ENCODE measurements around the gene MIEN1.
A peak's percentile ranks its signal among the peaks of the same experiment; 100 is the strongest.

The MIEN1 gene

DNA sequence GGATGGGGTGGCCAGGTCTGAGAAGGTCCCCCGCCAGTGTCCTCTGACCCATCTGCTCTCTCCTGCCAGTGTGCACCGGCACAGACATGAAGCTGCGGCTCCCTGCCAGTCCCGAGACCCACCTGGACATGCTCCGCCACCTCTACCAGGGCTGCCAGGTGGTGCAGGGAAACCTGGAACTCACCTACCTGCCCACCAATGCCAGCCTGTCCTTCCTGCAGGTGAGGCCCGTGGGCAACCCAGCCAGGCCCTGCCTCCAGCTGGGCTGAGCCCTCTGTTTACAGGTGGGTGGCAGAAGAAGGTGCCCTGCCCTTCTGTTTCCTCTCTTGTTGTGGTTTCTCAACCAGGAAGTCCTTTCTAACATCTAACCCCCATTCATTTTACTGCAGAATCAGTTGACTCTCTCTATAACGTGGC, 23.4 kb downstream of the MIEN1 start:
- Histone ChIP-seq H3K9me3 (ENCODE audit: insufficient read depth, low read depth, low read length) (no peaks in the 10 kb centered on the region), H3K9ac (ENCODE audit: low read depth, low read length) (no peak overlapping the region), H3K36me3 (ENCODE audit: insufficient read depth, low read depth, low read length) (peaks cover 83% of the 10 kb centered on the region), H3K4me3 (ENCODE audit: low read length) (no peak overlapping the region), H3K4me1 (ENCODE audit: insufficient read depth, low read length) (peaks cover 24% of the 10 kb centered on the region), H3K27ac (ENCODE audit: low read length) (peak overlapping the region; percentile 14), H3K27me3 (ENCODE audit: insufficient read depth, low read length) (no peaks in the 10 kb centered on the region)

DNA sequence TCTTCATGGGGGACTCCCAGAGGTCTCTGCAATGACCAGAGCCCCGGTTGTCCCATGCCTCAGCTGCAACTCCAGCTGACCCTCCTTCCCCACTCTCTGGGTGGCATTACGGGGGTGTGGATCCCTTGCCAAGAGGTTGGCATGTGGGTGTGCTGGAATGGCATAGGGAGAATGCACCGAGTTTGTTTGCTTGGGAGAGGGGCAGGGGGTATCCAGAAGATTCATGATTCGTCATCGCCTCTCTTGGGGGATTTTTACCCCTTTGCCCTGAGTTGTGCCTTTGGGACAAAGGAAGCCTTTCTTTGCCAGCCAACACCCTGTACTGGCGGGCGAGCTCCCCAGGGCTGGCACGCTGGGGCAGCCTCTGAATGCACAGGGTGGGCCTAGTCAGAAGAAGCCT, 23.9 kb downstream of the MIEN1 start:
- Histone ChIP-seq H3K36me3 (ENCODE audit: insufficient read depth, low read depth, low read length) (peaks cover 81% of the 10 kb centered on the region), H3K4me1 (ENCODE audit: insufficient read depth, low read length) (peaks cover 25% of the 10 kb centered on the region)

GRCh38 chr17:39705786-39706348, 24.5 kb downstream of the MIEN1 start:
- H3K4me3 ChIP-seq (ENCODE audit: low read length): 0 out of 2 replicates have a peak overlapping the region, but pooled peaks have one; percentile 8
- peaks cover 76% of the 10 kb centered on the region for H3K36me3 ChIP-seq (ENCODE audit: insufficient read depth, low read depth, low read length)
- peaks cover 25% of the 10 kb centered on the region for H3K4me1 ChIP-seq (ENCODE audit: insufficient read depth, low read length)
- H3K27me3 ChIP-seq (ENCODE audit: insufficient read depth, low read length): no peaks in the 10 kb centered on the region
- peak overlapping the region; percentile 61 for H3K9ac ChIP-seq (ENCODE audit: low read depth, low read length)
- peak overlapping the region; percentile 77 for H3K27ac ChIP-seq (ENCODE audit: low read length)
- H3K9me3 ChIP-seq (ENCODE audit: insufficient read depth, low read depth, low read length): no peaks in the 10 kb centered on the region

More for the DNA sequence above, 23.9 kb downstream of the MIEN1 start:
- Histone ChIP-seq H3K27ac (ENCODE audit: low read length) (peak overlapping the region; percentile 14), H3K9ac (ENCODE audit: low read depth, low read length) (no peak overlapping the region), H3K9me3 (ENCODE audit: insufficient read depth, low read depth, low read length) (no peaks in the 10 kb centered on the region), H3K27me3 (ENCODE audit: insufficient read depth, low read length) (no peaks in the 10 kb centered on the region), H3K4me3 (ENCODE audit: low read length) (no peak overlapping the region)

- H3K9me3 ChIP-seq (ENCODE audit: insufficient read depth, low read depth, low read length): no peaks in the 10 kb centered on the region
- H3K4me3 ChIP-seq (ENCODE audit: low read length): peak overlapping the region; percentile 14; the same call in 1 of the 2 replicates
- H3K27me3 ChIP-seq (ENCODE audit: insufficient read depth, low read length): no peaks in the 10 kb centered on the region
- H3K9ac ChIP-seq (ENCODE audit: low read depth, low read length): peak overlapping the region; percentile 61
- H3K27ac ChIP-seq (ENCODE audit: low read length): peak overlapping the region; percentile 77
- H3K36me3 ChIP-seq (ENCODE audit: insufficient read depth, low read depth, low read length): peaks cover 67% of the 10 kb centered on the region
- peaks cover 25% of the 10 kb centered on the region for H3K4me1 ChIP-seq (ENCODE audit: insufficient read depth, low read length)
Measured at GRCh38 chr17:39704821-39705551, 25.3 kb downstream of the MIEN1 start.

DNA sequence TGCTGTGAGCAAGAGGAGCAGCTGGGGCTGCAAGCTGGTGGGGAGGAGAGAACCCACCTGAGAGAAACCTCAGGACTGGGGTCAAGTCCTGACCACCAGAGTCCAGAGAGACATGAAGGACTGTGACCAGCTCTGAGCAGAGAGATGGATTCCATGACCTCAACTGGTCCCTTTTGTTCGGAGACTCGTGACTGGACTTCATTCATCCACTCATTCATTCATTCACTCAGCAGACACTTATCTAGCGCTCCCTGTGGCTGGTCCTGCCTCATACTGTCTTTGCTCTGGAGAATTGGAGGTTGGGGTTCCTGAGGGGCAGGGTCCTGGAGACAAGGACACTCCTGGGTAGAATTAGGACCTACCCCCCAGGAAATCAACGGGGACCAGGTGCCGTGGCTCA, 26.4 kb downstream of the MIEN1 start:
- H3K9ac ChIP-seq (ENCODE audit: low read depth, low read length): 0 out of 2 replicates have a peak overlapping the region, but pooled peaks have one; percentile 12
- no peaks in the 10 kb centered on the region for H3K9me3 ChIP-seq (ENCODE audit: insufficient read depth, low read depth, low read length)
- peaks cover 56% of the 10 kb centered on the region for H3K36me3 ChIP-seq (ENCODE audit: insufficient read depth, low read depth, low read length)
- H3K4me1 ChIP-seq (ENCODE audit: insufficient read depth, low read length): peaks cover 31% of the 10 kb centered on the region
- no peak overlapping the region for H3K4me3 ChIP-seq (ENCODE audit: low read length)
- H3K27ac ChIP-seq (ENCODE audit: low read length): no peak overlapping the region
- no peaks in the 10 kb centered on the region for H3K27me3 ChIP-seq (ENCODE audit: insufficient read depth, low read length)

GRCh38 chr17:39702901-39703893, 27.1 kb downstream of the MIEN1 start:
- Histone ChIP-seq H3K4me3 (ENCODE audit: low read length) (peak overlapping the region; percentile 97), H3K36me3 (ENCODE audit: insufficient read depth, low read depth, low read length) (peaks cover 49% of the 10 kb centered on the region), H3K27me3 (ENCODE audit: insufficient read depth, low read length) (no peaks in the 10 kb centered on the region), H3K9ac (ENCODE audit: low read depth, low read length) (peak overlapping the region; percentile 91; the same call in 1 of the 2 replicates), H3K9me3 (ENCODE audit: insufficient read depth, low read depth, low read length) (no peaks in the 10 kb centered on the region), H3K27ac (ENCODE audit: low read length) (no peak overlapping the region), H3K4me1 (ENCODE audit: insufficient read depth, low read length) (peaks cover 34% of the 10 kb centered on the region)

- Histone ChIP-seq H3K27ac (ENCODE audit: low read length) (no peak overlapping the region), H3K4me1 (ENCODE audit: insufficient read depth, low read length) (peaks cover 36% of the 10 kb centered on the region), H3K4me3 (ENCODE audit: low read length) (peak overlapping the region; percentile 97), H3K9ac (ENCODE audit: low read depth, low read length) (peak overlapping the region; percentile 91; the same call in 1 of the 2 replicates), H3K36me3 (ENCODE audit: insufficient read depth, low read depth, low read length) (peaks cover 36% of the 10 kb centered on the region; the same call in 1 of the 2 replicates), H3K27me3 (ENCODE audit: insufficient read depth, low read length) (no peaks in the 10 kb centered on the region), H3K9me3 (ENCODE audit: insufficient read depth, low read depth, low read length) (no peaks in the 10 kb centered on the region)
Measured at GRCh38 chr17:39701784-39702422, 28.4 kb downstream of the MIEN1 start.

DNA sequence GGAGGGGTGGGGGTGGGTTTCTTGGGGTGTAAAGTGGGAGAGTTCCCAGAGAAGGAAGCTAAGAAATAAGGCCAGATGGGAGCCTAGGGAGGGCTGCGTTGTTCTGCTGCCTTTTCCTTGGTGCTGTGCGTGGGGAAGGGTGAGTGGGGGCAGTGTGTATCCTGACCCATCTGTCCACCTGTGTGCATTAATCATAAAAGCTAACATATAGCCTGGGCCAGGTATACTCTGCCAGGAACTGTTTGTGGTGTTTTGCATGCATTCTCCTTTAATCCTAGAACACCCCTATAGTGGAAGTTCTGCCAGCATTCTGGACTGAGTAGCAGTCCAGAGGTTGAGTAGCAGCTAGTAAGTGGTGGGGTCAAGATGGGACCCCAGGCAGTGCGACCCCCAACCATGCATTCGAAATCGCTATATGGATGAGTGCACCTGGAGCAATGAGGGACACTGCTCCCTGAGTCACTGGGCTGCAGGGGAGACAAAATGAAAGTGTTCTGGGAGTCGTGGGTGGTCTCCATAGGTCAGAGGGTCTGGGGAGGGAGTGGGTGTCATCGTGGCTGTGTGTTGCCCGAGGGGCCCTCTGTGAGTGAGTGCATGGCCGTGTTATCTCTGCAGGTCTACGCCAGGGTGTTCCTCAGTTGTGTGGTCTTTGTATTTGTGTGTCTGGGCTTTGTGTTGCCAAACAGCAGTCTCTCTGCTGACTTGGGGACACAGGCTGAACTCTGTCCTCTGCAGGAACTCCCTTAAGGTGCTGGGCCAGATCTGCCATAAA, 29.1 kb downstream of the MIEN1 start:
- Histone ChIP-seq H3K27ac (ENCODE audit: low read length) (peak overlapping the region; percentile 65), H3K9ac (ENCODE audit: low read depth, low read length) (peak overlapping the region; percentile 91; the same call in 1 of the 2 replicates), H3K9me3 (ENCODE audit: insufficient read depth, low read depth, low read length) (no peaks in the 10 kb centered on the region), H3K36me3 (ENCODE audit: insufficient read depth, low read depth, low read length) (peaks cover 31% of the 10 kb centered on the region; the same call in 1 of the 2 replicates), H3K4me1 (ENCODE audit: insufficient read depth, low read length) (peaks cover 42% of the 10 kb centered on the region), H3K4me3 (ENCODE audit: low read length) (peak overlapping the region; percentile 97), H3K27me3 (ENCODE audit: insufficient read depth, low read length) (no peaks in the 10 kb centered on the region)

DNA sequence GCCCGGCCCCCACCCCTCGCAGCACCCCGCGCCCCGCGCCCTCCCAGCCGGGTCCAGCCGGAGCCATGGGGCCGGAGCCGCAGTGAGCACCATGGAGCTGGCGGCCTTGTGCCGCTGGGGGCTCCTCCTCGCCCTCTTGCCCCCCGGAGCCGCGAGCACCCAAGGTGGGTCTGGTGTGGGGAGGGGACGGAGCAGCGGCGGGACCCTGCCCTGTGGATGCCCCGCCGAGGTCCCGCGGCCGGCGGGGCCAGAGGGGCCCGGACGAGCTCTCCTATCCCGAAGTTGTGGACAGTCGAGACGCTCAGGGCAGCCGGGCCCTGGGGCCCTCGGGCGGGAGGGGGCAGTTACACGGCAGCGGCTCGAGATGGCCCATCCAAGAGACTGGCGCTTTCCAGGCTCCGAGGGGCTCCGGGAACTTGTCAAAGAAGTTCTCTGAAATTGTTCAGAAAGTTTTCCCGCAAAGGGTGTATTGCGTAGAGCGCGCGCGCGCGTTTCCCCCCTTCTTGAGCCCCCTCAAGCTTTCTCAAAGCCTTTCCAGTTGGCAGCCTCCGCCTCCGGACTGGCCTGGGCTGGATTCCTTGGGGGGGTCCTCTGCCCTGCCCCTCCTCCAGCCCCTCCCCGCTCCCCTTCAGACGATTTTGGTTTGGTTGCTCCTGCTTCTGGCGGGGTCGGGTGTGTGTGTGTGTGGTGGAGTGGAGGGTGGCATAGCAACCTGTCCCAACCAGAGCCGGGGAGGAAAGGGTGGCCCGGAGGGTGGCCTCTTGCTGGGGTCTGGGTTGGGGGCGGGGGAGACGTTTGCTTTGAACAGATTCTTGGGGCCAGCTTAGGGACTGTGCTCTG, 30.0 kb downstream of the MIEN1 start:
- peaks cover 31% of the 10 kb centered on the region; the same call in 1 of the 2 replicates for H3K36me3 ChIP-seq (ENCODE audit: insufficient read depth, low read depth, low read length)
- H3K9me3 ChIP-seq (ENCODE audit: insufficient read depth, low read depth, low read length): no peaks in the 10 kb centered on the region
- H3K4me3 ChIP-seq (ENCODE audit: low read length): peak overlapping the region; percentile 97
- H3K4me1 ChIP-seq (ENCODE audit: insufficient read depth, low read length): peaks cover 44% of the 10 kb centered on the region
- H3K27ac ChIP-seq (ENCODE audit: low read length): peak overlapping the region; percentile 65
- no peaks in the 10 kb centered on the region for H3K27me3 ChIP-seq (ENCODE audit: insufficient read depth, low read length)
- H3K9ac ChIP-seq (ENCODE audit: low read depth, low read length): peak overlapping the region; percentile 91; the same call in 1 of the 2 replicates

- H3K9ac ChIP-seq (ENCODE audit: low read depth, low read length): peak within 1 kb of the TSS; percentile 91; the same call in 1 of the 2 replicates
- no peaks in the 10 kb centered on the region for H3K9me3 ChIP-seq (ENCODE audit: insufficient read depth, low read depth, low read length)
- H3K36me3 ChIP-seq (ENCODE audit: insufficient read depth, low read depth, low read length): peaks cover 31% of the 10 kb centered on the region; the same call in 1 of the 2 replicates
- no peaks in the 10 kb centered on the region for H3K27me3 ChIP-seq (ENCODE audit: insufficient read depth, low read length)
- peak within 1 kb of the TSS; percentile 97 for H3K4me3 ChIP-seq (ENCODE audit: low read length)
- H3K4me1 ChIP-seq (ENCODE audit: insufficient read depth, low read length): peaks cover 45% of the 10 kb centered on the region
- peak within 1 kb of the TSS; percentile 88 for H3K27ac ChIP-seq (ENCODE audit: low read length)
Measured at GRCh38 chr17:39699818-39700147, 30.5 kb downstream of the MIEN1 start, which contains the start of gene ERBB2. ERBB2 (plus strand) TSS chr17:39700064; CDS start chr17:39700239, 175 bp downstream.

Measured in iPS-20b (cell line).